CD4-positive, alpha-beta T cell treated with Interleukin-15 for 1 hour (primary cell): ENCODE measurements around the gene LMLN.
"Not testable (repeated sequence)": the region's sequence is repeated elsewhere in the genome, so short reads cannot be mapped to it uniquely, and the experiment has no call there.

Source experiments
- DNase-seq: peaks from one replicate; pipeline ENCODE4 v3.0.0-alpha.2; 2020

LMLN gene

GRCh38 chr3:198081421-198081844 is 121.4 kb downstream of the LMLN start:
- DNase-seq = no peak

GRCh38 chr3:198082226-198082625 is 122.2 kb downstream of the LMLN start:
- DNase-seq = not testable (repeated sequence)

- DNase-seq = no peak
Observed at GRCh38 chr3:198088421-198088955, 128.5 kb downstream of the LMLN start.

- DNase-seq = no peak
Observed at GRCh38 chr3:198090795-198091332, 130.8 kb downstream of the LMLN start.

GRCh38 chr3:198092276-198092675 is 132.3 kb downstream of the LMLN start:
- DNase-seq = no peak

- DNase-seq = no peak
Observed at GRCh38 chr3:198093112-198093679, 133.2 kb downstream of the LMLN start.
